H1 (cell line): Measurements from ENCODE around the gene GFRA4. TPM values are rescaled to one million over a fixed set of nuclear protein-coding genes. Genes with fewer than 3 reads are reported as not detected.

Experiments used
- CTCF ChIA-PET: fragments of 300-600 bp; sonication (Branson Sonifier 250); formaldehyde crosslinking; loops from one replicate; lab custom pipeline; 2021; ENCODE audit not compliant: partially characterized antibody; lab: Charles Lee
- POLR2A ChIA-PET: fragments of 300-600 bp; sonication (Branson Sonifier 250); formaldehyde crosslinking; loops from one replicate; lab custom pipeline; 2021; ENCODE audit warnings: inconsistent platforms; ENCODE audit not compliant: partially characterized antibody; lab: Charles Lee
- DNase-seq, 2 experiments: peaks; one replicate each; pipeline versions ENCODE4 v3.0.0 to v3.0.0-alpha.2; 2010 to 2022; ENCODE audit warnings: low spot score in 2 of 2, low read depth in 1 of 2, mixed read lengths in 1 of 2
- FAIRE-seq: peaks from 2 replicates; lab custom pipeline; 2011; peaks lifted over from hg19 to GRCh38; lab: Jason Lieb, UNC
- H2AFZ ChIP-seq: 2 replicates; pipeline ENCODE4 v1.8.1; 2012; ENCODE audit warnings: low read length, inconsistent platforms
- H2AK5ac ChIP-seq: 2 replicates; pipeline ENCODE4 v1.6.1; 2013; ENCODE audit warnings: low read depth, low read length
- H2BK120ac ChIP-seq: replicated peaks from 2 replicates; pipeline ENCODE3; 2013; ENCODE audit warnings: low read depth, low read length, inconsistent platforms
- H2BK12ac ChIP-seq: 2 replicates; pipeline ENCODE4 v1.6.1; 2013; ENCODE audit warnings: low read depth, low read length
- H2BK15ac ChIP-seq: 2 replicates; pipeline ENCODE4 v1.6.1; 2013; ENCODE audit warnings: low read length
- H2BK20ac ChIP-seq: 2 replicates; pipeline ENCODE4 v1.6.1; 2013; ENCODE audit warnings: low read length
- H2BK5ac ChIP-seq: 2 replicates; pipeline ENCODE4 v1.6.1; 2013; ENCODE audit warnings: low read depth, low read length
- H3K14ac ChIP-seq: 2 replicates; pipeline ENCODE4 v1.6.1; 2013; ENCODE audit warnings: inconsistent platforms; ENCODE audit not compliant: insufficient read length
- H3K18ac ChIP-seq: 2 replicates; pipeline ENCODE4 v1.6.1; 2013; ENCODE audit warnings: low read length; ENCODE audit errors: extremely low read depth
- H3K23ac ChIP-seq: 2 replicates; pipeline ENCODE4 v1.6.1; 2013; ENCODE audit warnings: inconsistent platforms; ENCODE audit not compliant: insufficient read length
- H3K23me2 ChIP-seq: 2 replicates; pipeline ENCODE4 v1.6.1; 2013; ENCODE audit warnings: low read depth, low read length
- H3K27ac ChIP-seq: 2 replicates; pipeline ENCODE4 v1.6.1; 2011; ENCODE audit warnings: low read depth, low read length, inconsistent platforms
- H3K27me3 ChIP-seq, 4 experiments: replicated peaks in 1 of 4; 1 replicate in 1 of 4; 2 replicates in 3 of 4; pipeline versions ENCODE4 v1.6.1 to v1.8.1; 2011 to 2013; ENCODE audit warnings: low read length in 3 of 4, mild to moderate bottlenecking in 3 of 4, inconsistent platforms in 2 of 4, mixed read lengths in 2 of 4, moderate library complexity in 1 of 4; ENCODE audit not compliant: control insufficient read depth in 3 of 4, insufficient read depth in 3 of 4; ENCODE audit errors: extremely low read depth in 1 of 4
- H3K36me3 ChIP-seq, 4 experiments: 2 replicates each; pipeline versions ENCODE4 v1.6.1 to v1.8.1; 2011 to 2013; ENCODE audit warnings: mild to moderate bottlenecking in 4 of 4, low read length in 3 of 4, moderate library complexity in 2 of 4, control low read depth in 1 of 4, inconsistent platforms in 1 of 4; ENCODE audit not compliant: insufficient read depth in 4 of 4, control insufficient read depth in 2 of 4
- H3K4ac ChIP-seq: replicated peaks from 2 replicates; pipeline ENCODE3; 2013; ENCODE audit warnings: low read length, low read depth, mixed read lengths, inconsistent platforms; ENCODE audit not compliant: insufficient read length
- H3K4me1 ChIP-seq, 4 experiments: replicated peaks in 1 of 4; 1 replicate in 1 of 4; 2 replicates in 3 of 4; pipeline versions ENCODE4 v1.6.1 to v1.8.1; 2011 to 2013; ENCODE audit warnings: low read length in 3 of 4, inconsistent platforms in 2 of 4, mixed read lengths in 1 of 4; ENCODE audit not compliant: insufficient read depth in 4 of 4, control insufficient read depth in 3 of 4
- H3K4me2 ChIP-seq, 2 experiments: 2 replicates each; pipeline versions ENCODE4 v1.6.1 to v1.8.1; 2011 to 2013; ENCODE audit warnings: low read depth in 2 of 2, low read length in 2 of 2, control low read depth in 1 of 2, inconsistent platforms in 1 of 2, mild to moderate bottlenecking in 1 of 2; ENCODE audit not compliant: insufficient read depth in 1 of 2
- H3K4me3 ChIP-seq, 4 experiments: fragments of 200-600, 300-600 bp in 1 of 4; sonication (generic), shearing (Covaris generic), sonication (Bioruptor Twin) in 1 of 4; 2 replicates each; pipeline versions ENCODE4 v1.5.1 to v1.8.1; 2011 to 2016; ENCODE audit warnings: low read length in 4 of 4, low read depth in 3 of 4, control low read depth in 2 of 4, inconsistent platforms in 2 of 4, mild to moderate bottlenecking in 2 of 4, mixed read lengths in 1 of 4, moderate library complexity in 1 of 4; ENCODE audit not compliant: insufficient read depth in 2 of 4; ENCODE audit errors: extremely low read depth in 1 of 4
- H3K56ac ChIP-seq: replicated peaks from 2 replicates; pipeline ENCODE3; 2013; ENCODE audit warnings: low read depth, mild to moderate bottlenecking, mixed read lengths, low read length, inconsistent platforms; ENCODE audit not compliant: insufficient read length
- H3K79me1 ChIP-seq: 2 replicates; pipeline ENCODE4 v1.6.1; 2013; ENCODE audit warnings: low read depth, low read length, control low read depth
- H3K79me2 ChIP-seq, 2 experiments: 2 replicates each; pipeline versions ENCODE4 v1.6.1 to v1.8.1; 2012 to 2013; ENCODE audit warnings: low read length in 2 of 2, mild to moderate bottlenecking in 2 of 2, inconsistent platforms in 1 of 2; ENCODE audit not compliant: insufficient read depth in 2 of 2, control insufficient read depth in 1 of 2
- H3K9ac ChIP-seq, 4 experiments: replicated peaks in 1 of 4; 1 replicate in 1 of 4; 2 replicates in 3 of 4; pipeline versions ENCODE4 v1.6.1 to v1.8.1; 2011 to 2013; ENCODE audit warnings: low read depth in 3 of 4, low read length in 3 of 4, control low read depth in 2 of 4, mild to moderate bottlenecking in 2 of 4, moderate library complexity in 2 of 4, inconsistent platforms in 1 of 4; ENCODE audit errors: extremely low read depth in 1 of 4
- H3K9me3 ChIP-seq, 2 experiments: 2 replicates each; pipeline versions ENCODE4 v1.6.1 to v1.8.1; 2012 to 2013; ENCODE audit warnings: mild to moderate bottlenecking in 2 of 2, moderate library complexity in 2 of 2, control low read depth in 1 of 2, inconsistent platforms in 1 of 2, low read depth in 1 of 2, low read length in 1 of 2, mixed read lengths in 1 of 2; ENCODE audit not compliant: insufficient read depth in 2 of 2
- H4K20me1 ChIP-seq, 2 experiments: replicated peaks in 1 of 2; 2 replicates each; pipeline versions ENCODE3 to v1.8.1; 2011 to 2013; ENCODE audit warnings: inconsistent platforms in 2 of 2, low read length in 2 of 2, mild to moderate bottlenecking in 1 of 2; ENCODE audit not compliant: insufficient read depth in 2 of 2, control insufficient read depth in 1 of 2
- H4K5ac ChIP-seq: 2 replicates; pipeline ENCODE4 v1.6.1; 2013; ENCODE audit warnings: low read length, low read depth, mixed read lengths, inconsistent platforms; ENCODE audit not compliant: insufficient read length
- H4K8ac ChIP-seq: 2 replicates; pipeline ENCODE4 v1.8.0; 2013; ENCODE audit warnings: mild to moderate bottlenecking, moderate library complexity, low read length, inconsistent platforms; ENCODE audit not compliant: insufficient read depth; ENCODE audit errors: extremely low read depth
- H4K91ac ChIP-seq: replicated peaks from 2 replicates; pipeline ENCODE3; 2013; ENCODE audit warnings: low read length, mixed read lengths, inconsistent platforms; ENCODE audit not compliant: insufficient read length
- ATF3 ChIP-seq: IDR thresholded peaks from 2 replicates; pipeline ENCODE4 v1.6.1; 2011; ENCODE audit warnings: low read depth, mild to moderate bottlenecking, low read length; ENCODE audit not compliant: insufficient read depth
- CBX8 ChIP-seq: fragments of 300-800, 300-1000 bp; sonication (generic); IDR thresholded peaks from 2 replicates; pipeline ENCODE4 v1.7.1; 2016; ENCODE audit warnings: low read depth, low read length, borderline replicate concordance
- CHD2 ChIP-seq: IDR thresholded peaks from 2 replicates; pipeline ENCODE4 v1.6.1; 2012; ENCODE audit warnings: low read length, improper control_type of control experiment
- CREB1 ChIP-seq: IDR thresholded peaks from 2 replicates; pipeline ENCODE4 v1.6.1; 2012; ENCODE audit warnings: inconsistent platforms
- GTF2F1 ChIP-seq: IDR thresholded peaks from 2 replicates; pipeline ENCODE4 v1.6.1; 2012; ENCODE audit warnings: low read depth, low read length, improper control_type of control experiment, borderline replicate concordance
- HDAC2 ChIP-seq, 2 experiments: fragments of 300-600 bp in 1 of 2; sonication (generic) in 1 of 2; IDR thresholded peaks; 2 replicates each; pipeline ENCODE4 v1.6.1; 2011 to 2012; ENCODE audit warnings: low read depth in 2 of 2, low read length in 2 of 2, mild to moderate bottlenecking in 2 of 2, moderate library complexity in 2 of 2, borderline replicate concordance in 1 of 2, inconsistent platforms in 1 of 2
- KDM5A ChIP-seq: fragments of 200-600 bp; IDR thresholded peaks from 2 replicates; pipeline ENCODE4 v1.7.1; 2012; ENCODE audit warnings: mild to moderate bottlenecking, low read length, inconsistent platforms, mixed read lengths
- MAX ChIP-seq: IDR thresholded peaks from 2 replicates; pipeline ENCODE4 v1.6.1; 2012; ENCODE audit warnings: inconsistent platforms
- POLR2A ChIP-seq, 2 experiments: IDR thresholded peaks; 1 replicate in 1 of 2; 2 replicates in 1 of 2; pipeline ENCODE4 v1.6.1; 2011; ENCODE audit warnings: low read depth in 2 of 2, low read length in 2 of 2, mild to moderate bottlenecking in 2 of 2; ENCODE audit errors: control extremely low read depth in 1 of 2
- POU5F1 ChIP-seq: IDR thresholded peaks from 2 replicates; pipeline ENCODE4 v1.6.1; 2011; ENCODE audit warnings: low read depth, mild to moderate bottlenecking, low read length, moderate library complexity
- RFX5 ChIP-seq: IDR thresholded peaks from 2 replicates; pipeline ENCODE4 v1.6.1; 2011; ENCODE audit warnings: low read depth, low read length, improper control_type of control experiment, borderline replicate concordance
- SIN3A ChIP-seq, 2 experiments: IDR thresholded peaks in 1 of 2; conservative IDR thresholded peaks in 1 of 2; 2 replicates each; pipeline ENCODE4 v1.6.1; 2011 to 2012; ENCODE audit warnings: low read length in 2 of 2, improper control_type of control experiment in 1 of 2, low read depth in 1 of 2, mild to moderate bottlenecking in 1 of 2
- SP2 ChIP-seq: IDR thresholded peaks from 2 replicates; pipeline ENCODE4 v1.6.1; 2012; ENCODE audit warnings: mild to moderate bottlenecking, low read length, inconsistent platforms
- TBP ChIP-seq: IDR thresholded peaks from 2 replicates; pipeline ENCODE4 v1.6.1; 2011; ENCODE audit warnings: low read depth, low read length, improper control_type of control experiment
- TCF12 ChIP-seq: IDR thresholded peaks from 2 replicates; pipeline ENCODE4 v1.6.1; 2011; ENCODE audit warnings: low read depth, mild to moderate bottlenecking, low read length
- WGBS, 2 experiments: shearing (Covaris generic) in 1 of 2; methylation state at CpG; one replicate each; pipeline versions ENCODE4 v1.1.6 to v1.1.7; 2013 to 2015; ENCODE audit warnings: low lambda C conversion rate in 2 of 2, mixed read lengths in 2 of 2, inconsistent platforms in 1 of 2, low coverage in 1 of 2, missing lambda C conversion rate in 1 of 2; ENCODE audit not compliant: insufficient replicate concordance in 2 of 2, insufficient coverage in 1 of 2, insufficient read length in 1 of 2; ENCODE audit errors: extremely low coverage in 1 of 2, missing lambda C conversion rate in 1 of 2; 5-methylcytosine and 5-hydroxymethylcytosine counted together
- polyA plus RNA-seq, 7 experiments: library from polyadenylated mRNA; depleted of rRNA in 3 of 7; stranded (reverse) in 5 of 7; unstranded in 2 of 7; fragments of >200 nt in 5 of 7; fragments of 200-250 nt in 2 of 7; gene quantifications; 1 replicate in 5 of 7; 2 replicates in 1 of 7; 4 replicates in 1 of 7; pipeline versions ENCODE4 v1.2.1 to v1.2.3, GENCODE V29; 2011 to 2013; ENCODE audit warnings: missing spikeins in 2 of 7, mixed read lengths in 2 of 7
- total RNA-seq: library from RNA; stranded (reverse); fragmentation: NEBNext Ultra II Directional; extraction: Animal tissue kit (Norgen Biotek cat#: 25700); gene quantifications from 2 replicates; pipeline ENCODE4 v1.2.1, GENCODE V29; 2021

GFRA4 gene
- total and polyA plus RNA-seq, 2 of the 8 experiments (the other 6 are each of a cell fraction or from before 2014, with no cell fraction given), result 0.05 TPM; not detected in 1

GRCh38 chr20:3635346-3635745 is 27.9 kb downstream of the GFRA4 start:
- H3K27ac ChIP-seq, result no peak overlapping the region
- no peak overlapping the region for H4K8ac ChIP-seq
- H3K36me3 ChIP-seq, result no peaks in the 10 kb centered on the region
- H2BK5ac ChIP-seq, result no peak overlapping the region
- no peak overlapping the region for H2BK20ac ChIP-seq
- no peaks in the 10 kb centered on the region for H3K23me2 ChIP-seq
- H3K4me2 ChIP-seq, result no peak overlapping the region
- H3K56ac ChIP-seq, result no peak overlapping the region
- no peaks in the 10 kb centered on the region for H3K27me3 ChIP-seq
- H3K4me3 ChIP-seq, result no peak overlapping the region
- CTCF ChIA-PET, result interaction anchor here (3.1 kb wide), 1 partner anchor 72 kb away, joined by 12 read pairs; no protein-coding TSS in a partner anchor
- no peak overlapping the region for H2AK5ac ChIP-seq
- H3K14ac ChIP-seq, result no peak overlapping the region
- no peaks in the 10 kb centered on the region for H3K9me3 ChIP-seq
- 88% methylated on average over 1 of the region's 1 CpG; no CpG with 5 or more reads in 1 of the 2 experiments for WGBS, 2 experiments
- no peak overlapping the region for H3K9ac ChIP-seq
- FAIRE-seq (no peak), DNase-seq (no peak)
- no peaks in the 10 kb centered on the region for H3K79me1 ChIP-seq
- peaks cover 0 to 1% (median 0%) of the 10 kb centered on the region in 4 experiments; a peak in 2 of 7 replicates for H3K4me1 ChIP-seq
- no peaks in the 10 kb centered on the region for H3K79me2 ChIP-seq
- no peak overlapping the region for H3K4ac ChIP-seq
- H4K20me1 ChIP-seq, result no peaks in the 10 kb centered on the region
- no peak overlapping the region for H2BK15ac ChIP-seq
- no peak overlapping the region for H2BK12ac ChIP-seq
- no peak overlapping the region for H2AFZ ChIP-seq
- H4K91ac ChIP-seq, result no peak overlapping the region
- POLR2A ChIA-PET, result no interaction called here
- H4K5ac ChIP-seq, result no peak overlapping the region
- H3K18ac ChIP-seq, result no peak overlapping the region
- H2BK120ac ChIP-seq, result no peak overlapping the region
- no peak overlapping the region for H3K23ac ChIP-seq
- TF ChIP-seq CBX8 (no peak), HDAC2 (IDR thresholded peaks at IDR 0.05; ENCODE audit: borderline replicate concordance in 1 of 2, low read depth in 2 of 2, low read length in 2 of 2) (no peak), ATF3 (no peak), CREB1 (no peak), RFX5 (no peak), POLR2A (IDR thresholded peaks at IDR 0.05; ENCODE audit: control extremely low read depth in 1 of 2, low read depth in 2 of 2, low read length in 2 of 2) (no peak), KDM5A (no peak), TBP (no peak), TCF12 (no peak), SIN3A (conservative IDR thresholded peaks at IDR 0.05 in 1 of 2, IDR thresholded peaks at IDR 0.05 in 1 of 2; ENCODE audit: low read depth in 1 of 2, low read length in 2 of 2) (no peak), CHD2 (no peak), SP2 (no peak), MAX (no peak), GTF2F1 (no peak), POU5F1 (no peak)
